Retina (tissue), 1 donor: ENCODE results near the gene DCDC1.

Source experiments
- DNase-seq: peaks from one replicate; pipeline ENCODE4 v3.0.0-alpha.2; 2016

DCDC1 gene

GRCh38 chr11:31102316-31102715 is 267.2 kb downstream of the DCDC1 start:
- DNase-seq: no peak

DNA sequence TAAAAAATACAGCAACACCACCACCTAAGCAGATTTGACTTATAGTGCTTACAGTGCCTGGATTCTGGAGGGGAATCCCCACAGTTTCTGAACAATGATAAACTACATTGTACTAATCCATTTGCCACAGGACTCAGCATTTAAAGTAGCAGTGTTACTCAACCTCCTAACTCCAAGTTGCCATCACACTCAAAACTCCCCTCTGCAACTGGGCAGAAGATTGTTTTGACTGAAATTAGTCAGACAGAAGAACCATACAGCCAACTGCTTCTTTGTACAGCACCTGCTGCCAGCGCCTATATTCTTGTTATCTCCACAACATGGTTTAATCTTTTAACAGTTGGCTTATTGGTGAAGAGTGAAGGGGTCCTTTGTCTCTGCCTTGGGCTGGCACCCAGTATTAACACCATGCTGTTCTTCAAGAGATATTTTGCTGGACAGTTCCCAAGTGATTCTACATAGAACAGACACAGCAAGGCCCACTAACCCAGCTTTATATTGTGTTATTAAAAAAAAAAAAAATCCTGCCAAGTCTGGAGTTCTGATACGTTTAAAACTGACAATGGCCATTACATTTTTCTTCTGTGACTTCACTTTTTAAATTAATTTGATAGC is 273.2 kb downstream of the DCDC1 start:
- DNase-seq: peak; percentile 50

- DNase-seq: no peak
These were observed 276.9 kb downstream of the DCDC1 start for GRCh38 chr11:31092638-31093037.

GRCh38 chr11:31089117-31089516 is 280.4 kb downstream of the DCDC1 start:
- DNase-seq: no peak

DNA sequence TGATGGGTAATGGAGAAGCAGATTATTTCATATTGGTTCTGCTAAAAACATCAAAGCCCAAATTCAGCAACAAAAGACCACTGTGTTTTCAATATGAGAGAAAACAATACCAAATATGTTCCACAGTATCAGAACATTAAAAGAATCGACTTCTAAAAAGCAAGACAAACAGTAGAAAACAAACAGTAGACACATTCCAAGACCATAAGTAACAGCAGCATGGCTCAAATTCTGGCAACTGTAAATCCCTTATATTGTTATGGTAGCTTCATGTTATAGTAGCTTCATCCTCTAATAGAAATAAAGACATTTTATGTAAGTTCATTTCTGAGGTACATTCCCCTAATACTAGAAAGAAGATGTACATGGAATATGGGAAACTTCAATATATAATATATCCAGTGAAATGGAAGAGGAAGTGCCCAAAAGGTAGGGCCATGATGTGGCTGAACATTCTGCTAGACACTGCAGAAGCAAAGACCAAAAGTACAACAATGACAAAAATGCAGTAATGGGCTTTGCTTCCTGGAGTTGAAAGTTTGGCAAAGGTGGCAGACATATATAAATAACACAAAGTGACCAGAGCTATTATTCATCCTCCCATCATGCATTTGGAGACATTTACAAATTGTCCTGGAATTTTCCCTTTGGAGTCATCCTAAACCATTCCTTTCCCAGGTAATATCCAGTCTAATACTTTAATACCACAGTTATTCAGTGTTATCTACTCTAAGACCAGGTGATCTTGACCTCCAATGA is 299.9 kb downstream of the DCDC1 start:
- no peak for DNase-seq

GRCh38 chr11:31060880-31061279 is 308.7 kb downstream of the DCDC1 start:
- DNase-seq: peak; percentile 93

GRCh38 chr11:31059529-31059928 is 310.0 kb downstream of the DCDC1 start:
- DNase-seq: no peak

- no peak for DNase-seq
These were observed 319.3 kb downstream of the DCDC1 start for GRCh38 chr11:31050061-31050765.

DNA sequence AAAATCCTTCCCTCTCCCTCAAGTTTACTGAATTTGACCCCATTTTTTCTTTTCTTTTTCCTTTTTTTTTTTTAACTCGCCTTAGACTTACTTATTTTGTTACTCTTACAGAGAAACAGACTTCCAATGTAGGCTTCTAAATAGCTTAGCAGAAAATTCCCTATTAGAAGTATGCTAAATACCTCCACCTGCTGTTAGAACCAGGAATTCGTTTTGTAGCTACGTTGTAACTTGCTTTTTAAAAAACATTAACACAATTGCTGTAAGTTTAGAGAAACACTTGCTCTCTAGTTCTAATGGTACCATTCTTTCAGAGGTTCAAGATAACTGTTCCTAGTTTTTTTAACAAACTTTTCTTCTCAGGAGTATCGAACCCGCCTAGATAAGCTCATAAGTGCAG is 324.2 kb downstream of the DCDC1 start:
- no peak for DNase-seq

DNA sequence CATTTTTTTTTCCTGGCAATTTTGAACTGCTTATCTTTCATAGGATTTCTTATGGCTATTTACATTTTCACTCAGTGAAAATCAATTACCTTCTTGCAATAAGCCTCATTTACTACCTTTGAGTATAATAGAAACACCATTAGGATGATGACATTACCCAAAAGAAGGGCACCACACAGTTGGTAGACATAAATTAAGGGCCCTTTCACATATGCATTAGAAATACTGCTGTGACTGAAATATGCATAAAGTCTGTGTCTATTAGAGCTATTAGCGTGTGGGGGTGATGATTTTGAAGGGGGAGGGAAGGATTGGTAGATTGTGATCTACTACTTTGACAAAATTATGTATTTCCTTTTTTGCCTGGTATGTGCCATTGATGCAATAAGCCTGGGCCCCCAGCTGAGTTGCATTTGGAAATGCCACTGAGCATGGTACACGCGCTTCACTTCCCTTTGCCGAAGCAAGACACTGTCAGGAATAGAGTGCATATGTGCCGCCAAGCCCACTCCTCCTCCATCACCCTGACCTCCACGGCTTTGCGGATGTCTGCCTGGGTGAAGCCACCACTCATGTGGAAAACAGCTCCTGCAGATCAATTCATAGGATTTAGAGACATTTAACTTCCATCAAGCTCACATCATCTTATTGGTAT is 339.3 kb downstream of the DCDC1 start:
- peak; percentile 76 for DNase-seq

DNA sequence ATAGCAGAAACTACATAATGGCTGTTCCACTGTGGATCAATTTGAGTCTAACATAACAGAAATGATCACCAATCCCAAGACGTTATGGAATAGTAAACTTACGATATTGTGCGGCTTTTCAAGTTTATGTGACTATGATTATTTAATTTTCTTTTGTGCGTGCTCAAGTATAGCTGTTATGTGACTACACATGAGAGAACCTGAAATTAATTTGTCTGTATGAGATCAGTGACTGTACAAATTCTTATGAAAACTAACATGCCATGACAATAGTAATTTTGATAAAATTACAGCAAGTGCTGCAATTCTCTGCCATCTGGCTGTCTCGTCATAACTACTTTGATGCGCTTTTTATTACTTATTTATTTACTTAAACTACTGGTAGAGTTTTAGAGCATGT is 343.2 kb downstream of the DCDC1 start:
- DNase-seq: no peak

GRCh38 chr11:31022080-31022479 is 347.5 kb downstream of the DCDC1 start:
- no peak for DNase-seq

GRCh38 chr11:31019786-31020185 is 349.8 kb downstream of the DCDC1 start:
- DNase-seq: no peak

GRCh38 chr11:31005202-31005601 is 364.3 kb downstream of the DCDC1 start:
- no peak for DNase-seq

DNA sequence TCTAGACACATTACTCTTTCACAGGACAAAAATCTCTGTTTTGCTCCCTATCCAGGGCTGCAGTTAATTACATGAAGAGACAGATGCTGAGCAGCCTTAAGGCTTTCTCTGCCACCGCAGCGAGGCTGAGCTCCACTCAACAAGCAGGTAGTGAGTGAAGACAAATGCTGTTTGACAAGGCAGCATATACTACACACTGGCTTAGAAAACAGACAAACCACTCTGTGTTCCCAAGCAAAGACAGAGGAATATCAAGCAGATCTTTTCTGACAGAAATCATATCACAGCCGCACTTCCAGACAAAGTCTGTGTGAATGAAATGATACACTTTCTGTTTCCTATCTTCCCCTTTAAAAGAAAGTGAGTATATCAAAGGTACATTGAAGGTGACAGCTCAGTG is 368.1 kb downstream of the DCDC1 start:
- peak; percentile 74 for DNase-seq

DNA sequence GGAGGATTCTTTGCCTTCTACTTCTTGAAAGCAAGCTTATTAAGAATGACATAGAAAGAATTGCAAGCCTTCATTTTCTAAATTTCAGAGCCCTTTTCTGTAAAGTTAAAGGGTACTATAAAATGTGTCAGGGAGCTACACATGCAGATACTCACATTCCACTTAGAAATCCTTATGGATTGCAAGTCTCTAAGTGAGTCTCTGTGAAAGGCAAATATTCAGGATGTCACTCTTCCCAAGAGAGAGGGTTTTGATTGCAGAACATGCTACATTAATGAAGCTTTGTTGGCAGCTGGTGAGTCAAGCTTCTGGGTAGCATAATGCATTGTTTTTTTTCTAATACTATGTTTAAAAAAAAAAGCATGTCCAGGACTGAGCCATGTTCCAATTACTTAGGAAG is 369.2 kb downstream of the DCDC1 start:
- DNase-seq: peak; percentile 53

- no peak for DNase-seq
These were observed 377.1 kb downstream of the DCDC1 start for GRCh38 chr11:30992513-30992849.

GRCh38 chr11:30991802-30992512 is 377.6 kb downstream of the DCDC1 start:
- DNase-seq: no peak

DNA sequence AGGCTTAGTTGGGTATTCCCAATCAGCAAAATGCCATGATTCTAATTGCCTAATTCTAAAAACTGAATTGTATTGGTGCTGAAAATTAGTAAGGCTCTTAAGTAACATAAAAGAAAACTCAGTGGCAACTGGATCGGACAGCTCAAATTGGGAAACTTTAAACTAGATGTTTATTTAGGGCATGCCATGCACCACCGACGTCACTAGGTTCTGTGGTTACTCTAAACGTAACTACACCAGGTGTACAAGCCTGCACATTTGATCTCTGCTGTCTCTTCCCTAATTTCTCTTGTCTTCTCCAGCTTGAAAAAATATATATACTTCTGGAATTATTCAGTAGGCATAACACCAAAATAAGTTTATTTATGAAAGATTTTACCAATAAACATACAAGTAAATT is 378.2 kb downstream of the DCDC1 start:
- DNase-seq: no peak

DNA sequence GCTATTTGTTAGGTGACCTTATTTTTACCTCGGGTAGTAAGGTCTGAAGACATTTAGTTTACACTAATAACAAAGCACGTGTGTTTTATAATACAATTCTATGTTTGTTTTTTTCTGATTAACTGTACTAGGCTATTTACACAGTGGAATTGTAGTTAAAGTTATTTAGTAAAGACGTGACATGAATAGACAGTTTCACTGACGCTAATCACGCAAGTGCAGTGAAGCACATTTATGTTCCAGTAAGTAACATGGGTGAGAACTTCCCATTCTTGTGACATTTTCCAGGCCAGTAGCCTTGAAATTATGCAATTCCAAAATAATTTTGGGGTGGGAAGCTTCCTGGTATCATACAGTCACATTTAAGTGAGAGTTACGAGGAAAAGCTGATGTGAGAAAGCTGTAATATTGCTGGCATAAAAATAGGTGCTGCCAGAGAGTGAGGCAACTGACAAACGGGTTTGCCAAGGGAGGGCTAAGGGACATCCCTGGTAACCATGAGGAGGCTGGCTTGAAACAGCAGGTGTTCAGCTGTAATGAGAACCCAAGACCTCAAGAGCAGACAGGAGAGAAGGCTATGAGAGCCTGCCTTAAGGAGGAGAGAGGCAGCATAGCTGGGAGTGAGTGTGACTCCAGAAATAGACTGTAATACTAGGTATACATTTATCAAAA is 378.8 kb downstream of the DCDC1 start:
- peak; percentile 58 for DNase-seq

DNA sequence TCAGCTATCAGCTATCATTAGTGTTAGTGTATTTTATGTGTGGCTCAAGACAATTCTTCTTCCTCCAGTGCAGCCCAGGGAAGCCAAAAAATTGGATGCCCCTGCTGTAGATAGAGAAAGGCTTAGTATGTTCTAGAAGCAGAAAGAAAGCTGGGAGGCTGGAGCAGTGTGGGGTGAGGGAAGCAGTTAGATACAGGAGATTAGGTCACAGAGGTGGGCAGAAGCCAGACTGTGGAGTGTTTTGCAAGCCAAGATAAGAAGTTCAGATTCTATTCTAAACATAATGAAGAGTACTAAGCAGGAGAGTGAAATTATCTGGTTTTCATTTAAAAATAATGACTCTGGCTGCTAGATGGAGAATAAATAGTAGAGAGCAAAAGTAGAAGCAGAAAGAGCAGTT is 381.7 kb downstream of the DCDC1 start:
- no peak for DNase-seq

DNA sequence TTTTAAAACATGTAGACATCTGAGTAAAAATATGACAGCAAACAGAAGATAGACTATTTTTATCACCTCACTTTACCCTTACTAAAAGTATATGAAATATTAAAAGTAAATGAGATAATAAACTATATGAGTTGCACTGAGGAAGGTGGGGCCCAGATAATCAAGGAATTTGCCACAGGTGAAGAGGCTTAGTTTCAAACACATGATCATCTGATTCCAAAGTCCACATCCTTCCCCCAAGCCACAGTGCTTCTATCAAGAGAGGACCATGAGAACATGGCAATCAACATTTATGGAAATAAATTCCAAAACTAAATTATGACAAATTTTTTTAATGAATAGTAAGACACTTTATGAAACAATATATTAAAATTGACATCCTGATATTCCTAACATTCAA is 384.0 kb downstream of the DCDC1 start:
- DNase-seq: no peak
